H1 (cell line): ENCODE measurements around the gene MUC4. TPM values are rescaled to one million over a fixed set of nuclear protein-coding genes. Genes with fewer than 3 reads are reported as not detected.

ENCODE experiments used
- CTCF ChIA-PET: fragments of 300-600 bp; sonication (Branson Sonifier 250); formaldehyde crosslinking; loops from one replicate; lab custom pipeline; 2021; ENCODE audit not compliant: partially characterized antibody; lab: Charles Lee
- POLR2A ChIA-PET: fragments of 300-600 bp; sonication (Branson Sonifier 250); formaldehyde crosslinking; loops from one replicate; lab custom pipeline; 2021; ENCODE audit warnings: inconsistent platforms; ENCODE audit not compliant: partially characterized antibody; lab: Charles Lee
- DNase-seq, 2 experiments: peaks; one replicate each; pipeline versions ENCODE4 v3.0.0 to v3.0.0-alpha.2; 2010 to 2022; ENCODE audit warnings: low spot score in 2 of 2, low read depth in 1 of 2, mixed read lengths in 1 of 2
- FAIRE-seq: peaks from 2 replicates; lab custom pipeline; 2011; peaks lifted over from hg19 to GRCh38; lab: Jason Lieb, UNC
- H2AFZ ChIP-seq: 2 replicates; pipeline ENCODE4 v1.8.1; 2012; ENCODE audit warnings: low read length, inconsistent platforms
- H2AK5ac ChIP-seq: 2 replicates; pipeline ENCODE4 v1.6.1; 2013; ENCODE audit warnings: low read depth, low read length
- H2BK120ac ChIP-seq: replicated peaks from 2 replicates; pipeline ENCODE3; 2013; ENCODE audit warnings: low read depth, low read length, inconsistent platforms
- H2BK12ac ChIP-seq: 2 replicates; pipeline ENCODE4 v1.6.1; 2013; ENCODE audit warnings: low read depth, low read length
- H2BK15ac ChIP-seq: 2 replicates; pipeline ENCODE4 v1.6.1; 2013; ENCODE audit warnings: low read length
- H2BK20ac ChIP-seq: 2 replicates; pipeline ENCODE4 v1.6.1; 2013; ENCODE audit warnings: low read length
- H2BK5ac ChIP-seq: 2 replicates; pipeline ENCODE4 v1.6.1; 2013; ENCODE audit warnings: low read depth, low read length
- H3K14ac ChIP-seq: 2 replicates; pipeline ENCODE4 v1.6.1; 2013; ENCODE audit warnings: inconsistent platforms; ENCODE audit not compliant: insufficient read length
- H3K18ac ChIP-seq: 2 replicates; pipeline ENCODE4 v1.6.1; 2013; ENCODE audit warnings: low read length; ENCODE audit errors: extremely low read depth
- H3K23ac ChIP-seq: 2 replicates; pipeline ENCODE4 v1.6.1; 2013; ENCODE audit warnings: inconsistent platforms; ENCODE audit not compliant: insufficient read length
- H3K23me2 ChIP-seq: 2 replicates; pipeline ENCODE4 v1.6.1; 2013; ENCODE audit warnings: low read depth, low read length
- H3K27ac ChIP-seq: 2 replicates; pipeline ENCODE4 v1.6.1; 2011; ENCODE audit warnings: low read depth, low read length, inconsistent platforms
- H3K27me3 ChIP-seq, 4 experiments: replicated peaks in 1 of 4; 1 replicate in 1 of 4; 2 replicates in 3 of 4; pipeline versions ENCODE4 v1.6.1 to v1.8.1; 2011 to 2013; ENCODE audit warnings: low read length in 3 of 4, mild to moderate bottlenecking in 3 of 4, inconsistent platforms in 2 of 4, mixed read lengths in 2 of 4, moderate library complexity in 1 of 4; ENCODE audit not compliant: control insufficient read depth in 3 of 4, insufficient read depth in 3 of 4; ENCODE audit errors: extremely low read depth in 1 of 4
- H3K36me3 ChIP-seq, 4 experiments: 2 replicates each; pipeline versions ENCODE4 v1.6.1 to v1.8.1; 2011 to 2013; ENCODE audit warnings: mild to moderate bottlenecking in 4 of 4, low read length in 3 of 4, moderate library complexity in 2 of 4, control low read depth in 1 of 4, inconsistent platforms in 1 of 4; ENCODE audit not compliant: insufficient read depth in 4 of 4, control insufficient read depth in 2 of 4
- H3K4ac ChIP-seq: replicated peaks from 2 replicates; pipeline ENCODE3; 2013; ENCODE audit warnings: low read length, low read depth, mixed read lengths, inconsistent platforms; ENCODE audit not compliant: insufficient read length
- H3K4me1 ChIP-seq, 4 experiments: replicated peaks in 1 of 4; 1 replicate in 1 of 4; 2 replicates in 3 of 4; pipeline versions ENCODE4 v1.6.1 to v1.8.1; 2011 to 2013; ENCODE audit warnings: low read length in 3 of 4, inconsistent platforms in 2 of 4, mixed read lengths in 1 of 4; ENCODE audit not compliant: insufficient read depth in 4 of 4, control insufficient read depth in 3 of 4
- H3K4me2 ChIP-seq, 2 experiments: 2 replicates each; pipeline versions ENCODE4 v1.6.1 to v1.8.1; 2011 to 2013; ENCODE audit warnings: low read depth in 2 of 2, low read length in 2 of 2, control low read depth in 1 of 2, inconsistent platforms in 1 of 2, mild to moderate bottlenecking in 1 of 2; ENCODE audit not compliant: insufficient read depth in 1 of 2
- H3K4me3 ChIP-seq, 4 experiments: fragments of 200-600, 300-600 bp in 1 of 4; sonication (generic), shearing (Covaris generic), sonication (Bioruptor Twin) in 1 of 4; 2 replicates each; pipeline versions ENCODE4 v1.5.1 to v1.8.1; 2011 to 2016; ENCODE audit warnings: low read length in 4 of 4, low read depth in 3 of 4, control low read depth in 2 of 4, inconsistent platforms in 2 of 4, mild to moderate bottlenecking in 2 of 4, mixed read lengths in 1 of 4, moderate library complexity in 1 of 4; ENCODE audit not compliant: insufficient read depth in 2 of 4; ENCODE audit errors: extremely low read depth in 1 of 4
- H3K56ac ChIP-seq: replicated peaks from 2 replicates; pipeline ENCODE3; 2013; ENCODE audit warnings: low read depth, mild to moderate bottlenecking, mixed read lengths, low read length, inconsistent platforms; ENCODE audit not compliant: insufficient read length
- H3K79me1 ChIP-seq: 2 replicates; pipeline ENCODE4 v1.6.1; 2013; ENCODE audit warnings: low read depth, low read length, control low read depth
- H3K79me2 ChIP-seq, 2 experiments: 2 replicates each; pipeline versions ENCODE4 v1.6.1 to v1.8.1; 2012 to 2013; ENCODE audit warnings: low read length in 2 of 2, mild to moderate bottlenecking in 2 of 2, inconsistent platforms in 1 of 2; ENCODE audit not compliant: insufficient read depth in 2 of 2, control insufficient read depth in 1 of 2
- H3K9ac ChIP-seq, 4 experiments: replicated peaks in 1 of 4; 1 replicate in 1 of 4; 2 replicates in 3 of 4; pipeline versions ENCODE4 v1.6.1 to v1.8.1; 2011 to 2013; ENCODE audit warnings: low read depth in 3 of 4, low read length in 3 of 4, control low read depth in 2 of 4, mild to moderate bottlenecking in 2 of 4, moderate library complexity in 2 of 4, inconsistent platforms in 1 of 4; ENCODE audit errors: extremely low read depth in 1 of 4
- H3K9me3 ChIP-seq, 2 experiments: 2 replicates each; pipeline versions ENCODE4 v1.6.1 to v1.8.1; 2012 to 2013; ENCODE audit warnings: mild to moderate bottlenecking in 2 of 2, moderate library complexity in 2 of 2, control low read depth in 1 of 2, inconsistent platforms in 1 of 2, low read depth in 1 of 2, low read length in 1 of 2, mixed read lengths in 1 of 2; ENCODE audit not compliant: insufficient read depth in 2 of 2
- H4K20me1 ChIP-seq, 2 experiments: replicated peaks in 1 of 2; 2 replicates each; pipeline versions ENCODE3 to v1.8.1; 2011 to 2013; ENCODE audit warnings: inconsistent platforms in 2 of 2, low read length in 2 of 2, mild to moderate bottlenecking in 1 of 2; ENCODE audit not compliant: insufficient read depth in 2 of 2, control insufficient read depth in 1 of 2
- H4K5ac ChIP-seq: 2 replicates; pipeline ENCODE4 v1.6.1; 2013; ENCODE audit warnings: low read length, low read depth, mixed read lengths, inconsistent platforms; ENCODE audit not compliant: insufficient read length
- H4K8ac ChIP-seq: 2 replicates; pipeline ENCODE4 v1.8.0; 2013; ENCODE audit warnings: mild to moderate bottlenecking, moderate library complexity, low read length, inconsistent platforms; ENCODE audit not compliant: insufficient read depth; ENCODE audit errors: extremely low read depth
- H4K91ac ChIP-seq: replicated peaks from 2 replicates; pipeline ENCODE3; 2013; ENCODE audit warnings: low read length, mixed read lengths, inconsistent platforms; ENCODE audit not compliant: insufficient read length
- FOSL1 ChIP-seq: IDR thresholded peaks from 2 replicates; pipeline ENCODE4 v1.6.1; 2011; ENCODE audit warnings: mild to moderate bottlenecking, low read depth, low read length, moderate library complexity; ENCODE audit not compliant: insufficient read depth
- JUND ChIP-seq: IDR thresholded peaks from 2 replicates; pipeline ENCODE4 v1.6.1; 2011; ENCODE audit warnings: mild to moderate bottlenecking, improper control_type of control experiment, low read length
- KDM5A ChIP-seq: fragments of 200-600 bp; IDR thresholded peaks from 2 replicates; pipeline ENCODE4 v1.7.1; 2012; ENCODE audit warnings: mild to moderate bottlenecking, low read length, inconsistent platforms, mixed read lengths
- NANOG ChIP-seq: IDR thresholded peaks from 2 replicates; pipeline ENCODE4 v1.6.1; 2011; ENCODE audit warnings: low read length, low read depth, mild to moderate bottlenecking, inconsistent platforms; ENCODE audit not compliant: insufficient read depth, poor library complexity, severe bottlenecking
- PHF8 ChIP-seq: fragments of 200-600 bp; sonication (generic); conservative IDR thresholded peaks from 2 replicates; pipeline ENCODE4 v1.7.1; 2012; ENCODE audit warnings: low read depth, mild to moderate bottlenecking, inconsistent platforms, low read length, moderate library complexity
- SIRT6 ChIP-seq: IDR thresholded peaks from one replicate; pipeline ENCODE4 v1.7.1; 2012; ENCODE audit warnings: low read length, inconsistent platforms
- SP1 ChIP-seq: IDR thresholded peaks from 2 replicates; pipeline ENCODE4 v1.6.1; 2011; ENCODE audit warnings: low read depth, low read length
- TBP ChIP-seq: IDR thresholded peaks from 2 replicates; pipeline ENCODE4 v1.6.1; 2011; ENCODE audit warnings: low read depth, low read length, improper control_type of control experiment
- WGBS, 2 experiments: shearing (Covaris generic) in 1 of 2; methylation state at CpG; one replicate each; pipeline versions ENCODE4 v1.1.6 to v1.1.7; 2013 to 2015; ENCODE audit warnings: low lambda C conversion rate in 2 of 2, mixed read lengths in 2 of 2, inconsistent platforms in 1 of 2, low coverage in 1 of 2, missing lambda C conversion rate in 1 of 2; ENCODE audit not compliant: insufficient replicate concordance in 2 of 2, insufficient coverage in 1 of 2, insufficient read length in 1 of 2; ENCODE audit errors: extremely low coverage in 1 of 2, missing lambda C conversion rate in 1 of 2; 5-methylcytosine and 5-hydroxymethylcytosine counted together
- polyA plus RNA-seq, 7 experiments: library from polyadenylated mRNA; depleted of rRNA in 3 of 7; stranded (reverse) in 5 of 7; unstranded in 2 of 7; fragments of >200 nt in 5 of 7; fragments of 200-250 nt in 2 of 7; gene quantifications; 1 replicate in 5 of 7; 2 replicates in 1 of 7; 4 replicates in 1 of 7; pipeline versions ENCODE4 v1.2.1 to v1.2.3, GENCODE V29; 2011 to 2013; ENCODE audit warnings: missing spikeins in 2 of 7, mixed read lengths in 2 of 7
- total RNA-seq: library from RNA; stranded (reverse); fragmentation: NEBNext Ultra II Directional; extraction: Animal tissue kit (Norgen Biotek cat#: 25700); gene quantifications from 2 replicates; pipeline ENCODE4 v1.2.1, GENCODE V29; 2021
- TF ChIP-seq, protein P1 (sequence below): IDR thresholded peaks from 2 replicates; pipeline ENCODE4 v1.6.1; 2011; ENCODE audit warnings: low read length, improper control_type of control experiment

The MUC4 gene
- total and polyA plus RNA-seq, 2 of the 8 experiments (the other 6 are each of a cell fraction or from before 2014, with no cell fraction given): 0.89 to 2.0 TPM

DNA sequence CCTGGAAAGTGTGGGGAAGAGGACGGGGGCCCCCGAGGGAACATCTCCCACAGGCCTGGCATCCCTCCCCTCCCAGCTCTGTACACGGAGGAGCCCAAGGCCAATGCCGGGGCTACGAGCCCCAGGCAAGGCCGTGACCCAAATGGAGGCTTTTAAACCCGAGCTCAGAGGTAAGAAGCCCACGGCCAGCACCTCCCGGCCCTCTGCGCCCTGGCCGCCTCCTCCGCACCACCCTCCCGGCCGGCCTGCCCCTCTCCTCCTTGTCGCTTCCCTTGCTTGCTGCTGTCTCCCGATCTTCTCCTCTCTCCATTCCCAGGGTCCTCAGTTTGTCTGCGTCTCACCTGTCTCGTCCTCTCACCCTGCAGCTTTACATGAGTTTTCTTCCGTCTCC lies 1.3 kb downstream of the MUC4 start:
- H2BK15ac ChIP-seq: peak overlapping the region; percentile 95
- H3K27me3 ChIP-seq: no peaks in the 10 kb centered on the region; a peak in 1 of 7 replicates
- H3K23ac ChIP-seq: no peak overlapping the region
- H3K4me1 ChIP-seq: peaks cover 7 to 37% (median 19%) of the 10 kb centered on the region in 4 experiments
- H4K5ac ChIP-seq: no peak overlapping the region
- peak overlapping the region; percentile 71; the same call in 1 of the 2 replicates for H2BK5ac ChIP-seq
- no peaks in the 10 kb centered on the region for H4K20me1 ChIP-seq
- peak overlapping the region; percentile 66 for H2BK120ac ChIP-seq
- peak overlapping the region; percentile 98; the same call in 1 of the 2 replicates for H2BK12ac ChIP-seq
- peak overlapping the region in 1 of 2 experiments; percentile 36; a peak in 2 of 4 replicates for H3K4me2 ChIP-seq
- no peak overlapping the region for H3K4me3 ChIP-seq
- no peak overlapping the region for H3K56ac ChIP-seq
- peaks cover 4% of the 10 kb centered on the region; the same call in 1 of the 2 replicates for H3K23me2 ChIP-seq
- 83% methylated on average over 13 of the region's 19 CpGs; no CpG with 5 or more reads in 1 of the 2 experiments for WGBS, 2 experiments
- DNase-seq (no peak), FAIRE-seq (no peak)
- ChIA-PET CTCF (interaction anchor here (1.1 to 13.5 kb wide), 3 partner anchors 9 to 42 kb away, joined by 3 to 116 read pairs (median 5); no protein-coding TSS in a partner anchor), POLR2A (interaction anchor here (1.2 to 2.2 kb wide), 4 partner anchors 9 to 41 kb away, joined by 3 to 7 read pairs (median 4); no protein-coding TSS in a partner anchor)
- peak overlapping the region; percentile 99 for H2BK20ac ChIP-seq
- H4K91ac ChIP-seq: peak overlapping the region; percentile 8
- H4K8ac ChIP-seq: peak overlapping the region; percentile 39
- peak overlapping the region; percentile 93; the same call in 1 of the 2 replicates for H2AK5ac ChIP-seq
- no peak overlapping the region for H3K27ac ChIP-seq
- TF ChIP-seq, protein P1, sequence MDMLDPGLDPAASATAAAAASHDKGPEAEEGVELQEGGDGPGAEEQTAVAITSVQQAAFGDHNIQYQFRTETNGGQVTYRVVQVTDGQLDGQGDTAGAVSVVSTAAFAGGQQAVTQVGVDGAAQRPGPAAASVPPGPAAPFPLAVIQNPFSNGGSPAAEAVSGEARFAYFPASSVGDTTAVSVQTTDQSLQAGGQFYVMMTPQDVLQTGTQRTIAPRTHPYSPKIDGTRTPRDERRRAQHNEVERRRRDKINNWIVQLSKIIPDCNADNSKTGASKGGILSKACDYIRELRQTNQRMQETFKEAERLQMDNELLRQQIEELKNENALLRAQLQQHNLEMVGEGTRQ: no peak
- TF ChIP-seq FOSL1 (no peak), NANOG (no peak), PHF8 (no peak), JUND (no peak), KDM5A (no peak), SIRT6 (no peak), TBP (no peak), SP1 (no peak)
- H2AFZ ChIP-seq: peak overlapping the region; percentile 46; the same call in 1 of the 2 replicates
- H3K36me3 ChIP-seq: no peaks in the 10 kb centered on the region
- peak overlapping the region; percentile 83 for H3K18ac ChIP-seq
- no peaks in the 10 kb centered on the region for H3K9me3 ChIP-seq
- H3K79me2 ChIP-seq: no peaks in the 10 kb centered on the region
- H3K79me1 ChIP-seq: no peaks in the 10 kb centered on the region; the same call in 1 of the 2 replicates
- H3K4ac ChIP-seq: no peak overlapping the region
- H3K9ac ChIP-seq: no peak overlapping the region
- H3K14ac ChIP-seq: no peak overlapping the region
